Testis (tissue), 2 donors: ENCODE results near the gene NCAPD3.

ENCODE experiments used
- POLR2A ChIP-seq: fragments of 450-650 bp; IDR thresholded peaks from one replicate; pipeline ENCODE4 v1.6.1; 2017; ENCODE audit warnings: antibody characterized with exemption, mild to moderate bottlenecking, moderate library complexity
- TF ChIP-seq, protein P1 (sequence below), 3 experiments: fragments of 450-650 bp in 2 of 3; fragments of 200-600 bp in 1 of 3; sonication (generic) in 1 of 3; IDR thresholded peaks; one replicate each; pipeline ENCODE4 v1.5.1; 2016 to 2019; ENCODE audit warnings: antibody characterized with exemption in 3 of 3, mild to moderate bottlenecking in 2 of 3, moderate library complexity in 1 of 3

DNA sequence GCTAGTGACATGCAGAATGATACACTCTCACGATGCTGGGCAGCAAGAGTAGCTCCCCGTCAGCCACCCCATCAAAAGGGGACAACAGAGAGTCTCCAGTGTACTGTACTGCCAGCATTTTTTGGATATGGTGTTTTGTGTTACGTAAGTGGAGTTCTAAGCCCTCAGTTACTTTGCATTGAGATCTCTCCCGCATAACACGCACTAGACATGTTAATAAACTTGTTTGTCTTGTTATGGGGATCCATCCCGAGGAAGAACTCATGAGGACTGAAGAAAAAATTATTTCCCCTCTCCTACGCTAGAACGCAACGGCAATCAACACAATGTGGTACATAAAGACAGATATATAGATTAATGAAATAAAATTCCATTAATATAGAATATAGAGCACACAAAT lies 24.2 kb downstream of the NCAPD3 start:
- TF ChIP-seq, protein P1, sequence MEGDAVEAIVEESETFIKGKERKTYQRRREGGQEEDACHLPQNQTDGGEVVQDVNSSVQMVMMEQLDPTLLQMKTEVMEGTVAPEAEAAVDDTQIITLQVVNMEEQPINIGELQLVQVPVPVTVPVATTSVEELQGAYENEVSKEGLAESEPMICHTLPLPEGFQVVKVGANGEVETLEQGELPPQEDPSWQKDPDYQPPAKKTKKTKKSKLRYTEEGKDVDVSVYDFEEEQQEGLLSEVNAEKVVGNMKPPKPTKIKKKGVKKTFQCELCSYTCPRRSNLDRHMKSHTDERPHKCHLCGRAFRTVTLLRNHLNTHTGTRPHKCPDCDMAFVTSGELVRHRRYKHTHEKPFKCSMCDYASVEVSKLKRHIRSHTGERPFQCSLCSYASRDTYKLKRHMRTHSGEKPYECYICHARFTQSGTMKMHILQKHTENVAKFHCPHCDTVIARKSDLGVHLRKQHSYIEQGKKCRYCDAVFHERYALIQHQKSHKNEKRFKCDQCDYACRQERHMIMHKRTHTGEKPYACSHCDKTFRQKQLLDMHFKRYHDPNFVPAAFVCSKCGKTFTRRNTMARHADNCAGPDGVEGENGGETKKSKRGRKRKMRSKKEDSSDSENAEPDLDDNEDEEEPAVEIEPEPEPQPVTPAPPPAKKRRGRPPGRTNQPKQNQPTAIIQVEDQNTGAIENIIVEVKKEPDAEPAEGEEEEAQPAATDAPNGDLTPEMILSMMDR (IDR thresholded peaks at IDR 0.05): no peak
- TF ChIP-seq POLR2A: no peak
